Caco-2 (cell line): ENCODE results near the gene IL17RC. TPM values are rescaled to one million over a fixed set of nuclear protein-coding genes. Genes with fewer than 3 reads are reported as not detected.

Source experiments
- BruUV-seq: library from RNA; stranded (reverse); fragments of 400-500 nt; replicated peaks from 2 replicates; lab custom pipeline; 2021; lab: Mats Ljungman, UMichigan
- CTCF ChIA-PET: fragments of 300-600 bp; sonication (Branson Sonifier 250); formaldehyde crosslinking; loops from one replicate; lab custom pipeline; 2022; ENCODE audit warnings: antibody characterized with exemption; lab: Charles Lee
- POLR2A ChIA-PET: fragments of 300-600 bp; sonication (Branson Sonifier 250); formaldehyde crosslinking; loops from one replicate; lab custom pipeline; 2022; ENCODE audit warnings: antibody characterized with exemption; lab: Charles Lee
- DNase-seq, 2 experiments: peaks; one replicate each; pipeline versions ENCODE4 v3.0.0 to v3.0.0-alpha.2; 2020 to 2022
- H3K27me3 ChIP-seq: replicated peaks from 2 replicates; pipeline ENCODE4 v1.6.0; 2011; ENCODE audit warnings: low read length; ENCODE audit not compliant: control insufficient read depth, insufficient read depth
- H3K36me3 ChIP-seq: 2 replicates; pipeline ENCODE4 v1.5.1; 2011; ENCODE audit warnings: low read length; ENCODE audit not compliant: control insufficient read depth, insufficient read depth
- H3K4me1 ChIP-seq: fragments of 250-450 bp; sonication (Bioruptor Pico); 2 replicates; pipeline ENCODE4 v1.5.1; 2020; ENCODE audit warnings: mild to moderate bottlenecking
- H3K4me3 ChIP-seq: 2 replicates; pipeline ENCODE4 v1.5.1; 2011; ENCODE audit warnings: low read depth, mild to moderate bottlenecking, control low read depth, low read length
- H3K9me3 ChIP-seq: fragments of 250-450 bp; sonication (Bioruptor Pico); 2 replicates; pipeline ENCODE4 v1.5.1; 2020; ENCODE audit warnings: mild to moderate bottlenecking, moderate library complexity
- H3K27ac Mint-ChIP-seq: one replicate; pipeline ENCODE4 v1.8.0; 2022; ENCODE audit warnings: mixed read lengths; ENCODE audit not compliant: unreplicated experiment
- H3K27me3 Mint-ChIP-seq: one replicate; pipeline ENCODE4 v1.8.0; 2022; ENCODE audit warnings: mixed read lengths; ENCODE audit not compliant: insufficient read depth, unreplicated experiment
- H3K36me3 Mint-ChIP-seq: one replicate; pipeline ENCODE4 v1.8.0; 2022; ENCODE audit warnings: mild to moderate bottlenecking, mixed read lengths; ENCODE audit not compliant: insufficient read depth, unreplicated experiment
- H3K4me1 Mint-ChIP-seq: one replicate; pipeline ENCODE4 v1.8.0; 2022; ENCODE audit warnings: low read depth, mixed read lengths; ENCODE audit not compliant: unreplicated experiment
- H3K4me3 Mint-ChIP-seq: one replicate; pipeline ENCODE4 v1.8.0; 2022; ENCODE audit warnings: mild to moderate bottlenecking, moderate library complexity, mixed read lengths; ENCODE audit not compliant: unreplicated experiment
- H3K9me3 Mint-ChIP-seq: one replicate; pipeline ENCODE4 v1.8.0; 2022; ENCODE audit warnings: mixed read lengths; ENCODE audit not compliant: unreplicated experiment
- intact Hi-C: fragments of 100-400 bp; cut with micrococcal nuclease; formaldehyde crosslinking; loops from one replicate; pipeline ENCODE4 v1.10.0; 2022; ENCODE audit not compliant: unreplicated experiment
- total RNA-seq: library from RNA; stranded (reverse); gene quantifications from 2 replicates; pipeline ENCODE4 v1.2.3, GENCODE V29; 2022
- TF ChIP-seq, protein P1 (sequence below), 2 experiments: fragments of 200-600 bp in 1 of 2; IDR thresholded peaks; 1 replicate in 1 of 2; 2 replicates in 1 of 2; pipeline versions ENCODE4 v1.5.1 to v1.8.0; 2011 to 2022; ENCODE audit warnings: antibody characterized with exemption in 1 of 2, control low read depth in 1 of 2, inconsistent platforms in 1 of 2, low read depth in 1 of 2, low read length in 1 of 2, mild to moderate bottlenecking in 1 of 2, moderate library complexity in 1 of 2; ENCODE audit not compliant: insufficient read depth in 1 of 2, severe bottlenecking in 1 of 2, unreplicated experiment in 1 of 2

IL17RC gene
- total RNA-seq, 1 experiment from 2014 or later = 11.3 TPM

- Mint-ChIP-seq H3K27me3 (no peaks in the 10 kb centered on the region), H3K4me3 (peak overlapping the region; percentile 17), H3K36me3 (peaks cover 67% of the 10 kb centered on the region), H3K9me3 (no peaks in the 10 kb centered on the region), H3K27ac (peak overlapping the region; percentile 84), H3K4me1 (peaks cover 34% of the 10 kb centered on the region)
- DNase-seq = peak; percentile 84 to 91
- peaks cover 64% of the 10 kb centered on the region for H3K4me1 ChIP-seq
- CTCF ChIA-PET = interaction anchor here (0.6 to 1.4 kb wide), 9 partner anchors 13 to 49 kb away, joined by 3 to 14 read pairs (median 8); partner anchors contain the start of genes CRELD1 and IL17RC
- peaks cover 4% of the 10 kb centered on the region for H3K9me3 ChIP-seq
- intact Hi-C loops = loop anchor here (1.0 to 5.0 kb wide), 3 partner anchors 7 to 55 kb away; partner anchors contain the start of genes JAGN1 and RPUSD3
- TF ChIP-seq, protein P1, sequence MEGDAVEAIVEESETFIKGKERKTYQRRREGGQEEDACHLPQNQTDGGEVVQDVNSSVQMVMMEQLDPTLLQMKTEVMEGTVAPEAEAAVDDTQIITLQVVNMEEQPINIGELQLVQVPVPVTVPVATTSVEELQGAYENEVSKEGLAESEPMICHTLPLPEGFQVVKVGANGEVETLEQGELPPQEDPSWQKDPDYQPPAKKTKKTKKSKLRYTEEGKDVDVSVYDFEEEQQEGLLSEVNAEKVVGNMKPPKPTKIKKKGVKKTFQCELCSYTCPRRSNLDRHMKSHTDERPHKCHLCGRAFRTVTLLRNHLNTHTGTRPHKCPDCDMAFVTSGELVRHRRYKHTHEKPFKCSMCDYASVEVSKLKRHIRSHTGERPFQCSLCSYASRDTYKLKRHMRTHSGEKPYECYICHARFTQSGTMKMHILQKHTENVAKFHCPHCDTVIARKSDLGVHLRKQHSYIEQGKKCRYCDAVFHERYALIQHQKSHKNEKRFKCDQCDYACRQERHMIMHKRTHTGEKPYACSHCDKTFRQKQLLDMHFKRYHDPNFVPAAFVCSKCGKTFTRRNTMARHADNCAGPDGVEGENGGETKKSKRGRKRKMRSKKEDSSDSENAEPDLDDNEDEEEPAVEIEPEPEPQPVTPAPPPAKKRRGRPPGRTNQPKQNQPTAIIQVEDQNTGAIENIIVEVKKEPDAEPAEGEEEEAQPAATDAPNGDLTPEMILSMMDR (IDR thresholded peaks at IDR 0.05; ENCODE audit: insufficient read depth in 1 of 2, low read depth in 1 of 2, low read length in 1 of 2, severe bottlenecking in 1 of 2, unreplicated experiment in 1 of 2) = no peak
- POLR2A ChIA-PET = interaction anchor here (0.5 to 1.7 kb wide), 7 partner anchors 13 to 105 kb away, joined by 3 to 17 read pairs (median 6); partner anchors contain the start of genes ARPC4, CRELD1 and TADA3
- TSS peak; percentile 92 for BruUV-seq
- no peaks in the 10 kb centered on the region; the same call in none of the 2 replicates for H3K36me3 ChIP-seq
- no peak overlapping the region for H3K4me3 ChIP-seq
- no peaks in the 10 kb centered on the region for H3K27me3 ChIP-seq
Measured at GRCh38 chr3:9897408-9898372, 19.2 kb upstream of the IL17RC start.

- H3K36me3 Mint-ChIP-seq = peaks cover 57% of the 10 kb centered on the region
- no peaks in the 10 kb centered on the region for H3K9me3 Mint-ChIP-seq
- H3K27ac Mint-ChIP-seq = peak overlapping the region; percentile 84
- Histone ChIP-seq H3K27me3 (no peaks in the 10 kb centered on the region), H3K4me1 (peaks cover 64% of the 10 kb centered on the region), H3K9me3 (peaks cover 4% of the 10 kb centered on the region), H3K36me3 (no peaks in the 10 kb centered on the region; the same call in 1 of the 2 replicates), H3K4me3 (no peak overlapping the region)
- BruUV-seq = no TSS peak
- no peaks in the 10 kb centered on the region for H3K27me3 Mint-ChIP-seq
- peaks cover 28% of the 10 kb centered on the region for H3K4me1 Mint-ChIP-seq
- TF ChIP-seq, protein P1 (IDR thresholded peaks at IDR 0.05; ENCODE audit: insufficient read depth in 1 of 2, low read depth in 1 of 2, low read length in 1 of 2, severe bottlenecking in 1 of 2, unreplicated experiment in 1 of 2) = no peak
- ChIA-PET CTCF (interaction anchor here (1.0 to 1.4 kb wide), 6 partner anchors 14 to 48 kb away, joined by 6 to 14 read pairs (median 10); partner anchors contain the start of genes CRELD1 and IL17RC), POLR2A (interaction anchor here (0.6 to 1.7 kb wide), 5 partner anchors 14 to 81 kb away, joined by 4 to 17 read pairs (median 15); partner anchors contain the start of gene CRELD1)
- intact Hi-C loops = loop anchor here (1.0 to 5.0 kb wide), 3 partner anchors 8 to 56 kb away; partner anchors contain the start of genes JAGN1 and RPUSD3
- no peak for DNase-seq
- H3K4me3 Mint-ChIP-seq = peak overlapping the region; percentile 17
Measured at GRCh38 chr3:9898467-9899241, 18.2 kb upstream of the IL17RC start.
